ENCODE measurements around the gene SDR39U1. TPM values are rescaled to one million over a fixed set of nuclear protein-coding genes. Genes with fewer than 3 reads are reported as not detected.
"Not testable (repeated sequence)": the region's sequence is repeated elsewhere in the genome, so short reads cannot be mapped to it uniquely, and the experiment has no call there.

The SDR39U1 gene
- total RNA-seq, 1 donor from 2014 or later: 68.2 TPM

GRCh38 chr14:24475261-24475660, 32.7 kb upstream of the SDR39U1 start:
- DNase-seq (ENCODE audit: low spot score, unreplicated experiment): no peak
- Mint-ChIP-seq H3K36me3 (ENCODE audit: insufficient read depth) (peaks cover 4% of the 10 kb centered on the region), H3K9me3 (ENCODE audit: low read depth) (peaks cover 8% of the 10 kb centered on the region), H3K4me1 (ENCODE audit: low read depth) (no peaks in the 10 kb centered on the region), H3K27me3 (no peaks in the 10 kb centered on the region), H3K4me3 (ENCODE audit: low read depth) (no peak overlapping the region), H3K27ac (no peak overlapping the region)
- TF ChIP-seq, protein P1, sequence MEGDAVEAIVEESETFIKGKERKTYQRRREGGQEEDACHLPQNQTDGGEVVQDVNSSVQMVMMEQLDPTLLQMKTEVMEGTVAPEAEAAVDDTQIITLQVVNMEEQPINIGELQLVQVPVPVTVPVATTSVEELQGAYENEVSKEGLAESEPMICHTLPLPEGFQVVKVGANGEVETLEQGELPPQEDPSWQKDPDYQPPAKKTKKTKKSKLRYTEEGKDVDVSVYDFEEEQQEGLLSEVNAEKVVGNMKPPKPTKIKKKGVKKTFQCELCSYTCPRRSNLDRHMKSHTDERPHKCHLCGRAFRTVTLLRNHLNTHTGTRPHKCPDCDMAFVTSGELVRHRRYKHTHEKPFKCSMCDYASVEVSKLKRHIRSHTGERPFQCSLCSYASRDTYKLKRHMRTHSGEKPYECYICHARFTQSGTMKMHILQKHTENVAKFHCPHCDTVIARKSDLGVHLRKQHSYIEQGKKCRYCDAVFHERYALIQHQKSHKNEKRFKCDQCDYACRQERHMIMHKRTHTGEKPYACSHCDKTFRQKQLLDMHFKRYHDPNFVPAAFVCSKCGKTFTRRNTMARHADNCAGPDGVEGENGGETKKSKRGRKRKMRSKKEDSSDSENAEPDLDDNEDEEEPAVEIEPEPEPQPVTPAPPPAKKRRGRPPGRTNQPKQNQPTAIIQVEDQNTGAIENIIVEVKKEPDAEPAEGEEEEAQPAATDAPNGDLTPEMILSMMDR (IDR thresholded peaks at IDR 0.05; ENCODE audit: unreplicated experiment): no peak

DNA sequence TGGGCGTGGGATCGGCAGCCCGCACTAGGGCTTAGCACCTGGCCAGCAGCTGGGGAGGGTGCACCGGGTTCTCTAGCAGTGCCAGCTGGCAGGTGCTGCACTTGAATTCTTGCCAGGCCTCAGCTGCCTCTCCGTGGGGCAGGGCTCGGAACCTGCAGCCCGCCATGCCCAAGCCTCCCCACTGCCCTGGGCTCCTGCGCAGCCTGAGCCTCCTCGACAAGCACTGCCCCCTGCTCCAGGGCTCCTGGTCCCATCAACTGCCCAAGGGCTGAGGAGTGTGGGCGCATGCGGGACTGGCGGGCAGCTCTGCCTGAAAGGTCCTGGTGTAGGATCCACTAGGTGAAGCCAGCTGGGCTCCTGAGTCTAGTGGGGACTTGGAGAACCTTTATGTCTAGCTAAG, 30.6 kb upstream of the SDR39U1 start:
- Mint-ChIP-seq H3K27ac (no peak overlapping the region), H3K36me3 (ENCODE audit: insufficient read depth) (peaks cover 5% of the 10 kb centered on the region), H3K4me1 (ENCODE audit: low read depth) (no peaks in the 10 kb centered on the region), H3K9me3 (ENCODE audit: low read depth) (peaks cover 11% of the 10 kb centered on the region), H3K4me3 (ENCODE audit: low read depth) (no peak overlapping the region), H3K27me3 (no peaks in the 10 kb centered on the region)
- DNase-seq (ENCODE audit: low spot score, unreplicated experiment): no peak
- TF ChIP-seq, protein P1 (IDR thresholded peaks at IDR 0.05; ENCODE audit: unreplicated experiment): no peak

DNA sequence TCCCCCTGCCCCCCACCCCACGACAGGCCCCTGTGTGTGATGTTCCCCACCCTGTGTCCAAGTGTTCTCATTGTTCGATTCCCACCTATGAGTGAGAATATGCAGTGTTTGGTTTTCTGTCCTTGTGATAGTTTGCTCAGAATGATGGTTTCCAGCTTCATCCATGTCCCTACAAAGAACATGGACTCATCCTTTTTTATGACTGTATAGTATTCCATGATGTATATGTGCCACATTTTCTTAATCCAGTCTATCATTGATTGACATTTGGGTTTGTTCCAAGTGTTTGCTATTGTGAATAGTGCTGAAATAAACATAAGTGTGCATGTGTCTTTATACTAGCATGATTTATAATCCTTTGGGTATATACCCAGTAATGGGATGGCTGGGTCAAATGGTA, 27.9 kb upstream of the SDR39U1 start:
- H3K27ac Mint-ChIP-seq; H3K4me3 Mint-ChIP-seq (ENCODE audit: low read depth); H3K4me1 Mint-ChIP-seq (ENCODE audit: low read depth); H3K27me3 Mint-ChIP-seq; H3K36me3 Mint-ChIP-seq (ENCODE audit: insufficient read depth); DNase-seq (ENCODE audit: low spot score, unreplicated experiment): not testable (repeated sequence)
- peaks cover 14% of the 10 kb centered on the region for H3K9me3 Mint-ChIP-seq (ENCODE audit: low read depth)

- H3K4me3 Mint-ChIP-seq (ENCODE audit: low read depth): no peak overlapping the region
These were observed 23.2 kb upstream of the SDR39U1 start for GRCh38 chr14:24465805-24466204.

DNA sequence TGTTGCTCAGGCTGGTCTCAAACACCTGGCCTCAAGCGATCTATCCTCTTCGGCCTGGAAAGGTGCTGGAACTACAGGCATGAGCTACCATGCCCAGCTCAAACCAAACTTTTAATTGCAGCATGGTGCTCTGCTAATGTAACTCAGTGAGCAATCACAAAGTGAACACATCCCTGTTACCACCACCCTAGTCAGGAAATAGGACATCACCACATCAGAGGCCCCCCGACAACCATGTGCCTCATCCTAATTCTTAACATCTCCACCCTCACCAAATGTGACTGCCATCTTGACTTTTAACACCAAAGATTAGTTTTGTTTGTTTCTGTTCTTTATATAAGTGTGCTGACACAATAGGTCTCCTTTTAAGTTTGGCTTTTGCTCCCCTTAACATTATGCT, 22.8 kb upstream of the SDR39U1 start:
- no peak overlapping the region for H3K27ac Mint-ChIP-seq
- no peaks in the 10 kb centered on the region for H3K27me3 Mint-ChIP-seq
- H3K36me3 Mint-ChIP-seq (ENCODE audit: insufficient read depth): peaks cover 6% of the 10 kb centered on the region
- TF ChIP-seq, protein P1 (IDR thresholded peaks at IDR 0.05; ENCODE audit: unreplicated experiment): no peak
- H3K4me3 Mint-ChIP-seq (ENCODE audit: low read depth): no peak overlapping the region
- no peak for DNase-seq (ENCODE audit: low spot score, unreplicated experiment)
- no peaks in the 10 kb centered on the region for H3K4me1 Mint-ChIP-seq (ENCODE audit: low read depth)
- H3K9me3 Mint-ChIP-seq (ENCODE audit: low read depth): peaks cover 6% of the 10 kb centered on the region

More at GRCh38 chr14:24465805-24466204, 23.2 kb upstream of the SDR39U1 start:
- peaks cover 6% of the 10 kb centered on the region for H3K36me3 Mint-ChIP-seq (ENCODE audit: insufficient read depth)
- no peaks in the 10 kb centered on the region for H3K4me1 Mint-ChIP-seq (ENCODE audit: low read depth)
- no peak for DNase-seq (ENCODE audit: low spot score, unreplicated experiment)
- H3K27ac Mint-ChIP-seq: no peak overlapping the region
- TF ChIP-seq, protein P1 (IDR thresholded peaks at IDR 0.05; ENCODE audit: unreplicated experiment): no peak
- no peaks in the 10 kb centered on the region for H3K27me3 Mint-ChIP-seq
- H3K9me3 Mint-ChIP-seq (ENCODE audit: low read depth): peaks cover 8% of the 10 kb centered on the region

DNA sequence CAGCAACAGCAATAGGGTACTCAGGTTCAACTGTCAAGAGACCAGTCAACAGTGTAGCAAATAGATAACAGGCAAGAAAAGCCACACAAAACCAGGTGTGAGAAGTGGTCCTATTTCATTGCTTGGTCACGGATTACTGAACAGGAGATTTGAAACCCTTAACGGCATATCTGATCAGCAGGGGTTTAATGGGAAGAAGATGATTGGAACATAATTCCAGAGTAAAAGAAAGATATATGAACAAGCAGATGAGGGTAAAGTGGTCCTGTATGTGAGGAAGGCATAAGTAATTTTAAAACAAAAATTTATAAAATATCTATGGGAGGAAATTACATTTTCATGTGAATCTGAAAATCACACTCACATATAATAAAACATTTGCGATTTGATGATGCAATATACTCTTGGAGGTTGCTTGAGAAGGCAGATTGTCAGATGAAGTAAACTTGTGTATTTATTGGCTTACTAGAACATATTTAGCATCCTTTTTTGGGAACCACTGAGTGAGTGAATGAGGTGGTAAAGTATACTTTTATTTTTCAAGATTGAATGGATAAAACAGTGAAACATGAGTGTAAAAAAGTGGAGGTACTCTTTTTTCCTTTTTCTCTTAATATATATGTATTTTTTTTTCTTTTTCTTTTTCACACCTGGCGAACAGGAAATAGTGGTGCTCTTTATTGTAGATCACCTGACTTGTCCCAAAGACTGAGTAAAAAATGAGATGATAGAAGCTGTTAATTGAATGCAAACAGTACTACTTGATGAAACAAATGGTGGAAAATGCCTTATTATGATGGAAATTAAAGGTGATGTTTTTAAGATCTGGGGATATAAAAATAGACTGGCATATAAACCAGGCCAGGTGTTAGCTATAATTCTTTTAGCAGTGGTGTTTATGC, 21.6 kb upstream of the SDR39U1 start:
- peaks cover 6% of the 10 kb centered on the region for H3K36me3 Mint-ChIP-seq (ENCODE audit: insufficient read depth)
- H3K4me3 Mint-ChIP-seq (ENCODE audit: low read depth): no peak overlapping the region
- no peaks in the 10 kb centered on the region for H3K27me3 Mint-ChIP-seq
- no peak overlapping the region for H3K27ac Mint-ChIP-seq
- H3K9me3 Mint-ChIP-seq (ENCODE audit: low read depth): peaks cover 3% of the 10 kb centered on the region
- TF ChIP-seq, protein P1 (IDR thresholded peaks at IDR 0.05; ENCODE audit: unreplicated experiment): no peak
- no peaks in the 10 kb centered on the region for H3K4me1 Mint-ChIP-seq (ENCODE audit: low read depth)
- DNase-seq (ENCODE audit: low spot score, unreplicated experiment): no peak

All from progenitor cell of endocrine pancreas (in vitro differentiated cells).